Measurements from ENCODE around the gene INSL4. TPM values are rescaled to one million over a fixed set of nuclear protein-coding genes. Genes with fewer than 3 reads are reported as not detected.

INSL4 gene
- polyA plus RNA-seq (2012; ENCODE audit: insufficient read depth, insufficient read length, low read depth): not detected

DNA sequence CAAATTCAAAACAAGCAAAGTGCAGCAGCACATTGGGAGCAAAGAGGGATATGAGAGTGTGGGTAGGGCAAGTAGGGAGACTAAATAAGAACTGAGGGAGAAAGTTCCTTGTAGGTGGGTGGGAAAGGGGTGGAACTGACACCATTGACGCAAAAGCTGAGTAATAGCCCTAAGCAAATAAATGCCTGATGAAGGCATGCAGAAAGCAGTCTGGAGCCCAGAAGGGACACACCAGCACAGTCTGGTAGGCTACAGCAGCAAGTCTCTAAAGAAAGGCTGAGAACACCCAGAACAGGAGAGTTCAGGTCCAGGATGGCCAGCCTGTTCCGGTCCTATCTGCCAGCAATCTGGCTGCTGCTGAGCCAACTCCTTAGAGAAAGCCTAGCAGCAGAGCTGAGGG, at the start of gene INSL4:
INSL4 (plus strand) TSS at position 208 of the 400 bp plus-strand sequence; CDS start at position 313, 105 bp downstream.
- H3K4me3 ChIP-seq (ENCODE audit: low read depth, low read length): no peak within 1 kb of the TSS
- no peak for DNase-seq

DNA sequence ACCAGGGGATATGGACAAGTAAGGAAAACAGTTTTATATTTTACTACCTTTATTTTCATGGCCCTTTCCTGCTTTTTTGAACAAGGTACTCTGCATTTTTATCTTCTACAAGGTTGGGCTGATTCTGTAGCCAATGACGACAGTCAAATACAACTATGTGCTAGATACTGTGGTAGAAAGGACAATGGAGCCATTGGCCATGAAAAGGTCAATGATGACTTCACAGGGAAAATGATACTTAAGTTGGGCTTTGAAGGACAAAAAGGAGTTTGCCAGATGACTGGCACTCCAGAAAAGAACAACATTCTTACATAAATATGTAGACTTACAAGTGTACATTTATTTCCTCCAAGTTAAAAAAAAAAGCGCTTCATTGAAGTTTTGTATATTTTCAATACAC, 46.4 kb upstream of the INSL4 start:
- Histone ChIP-seq H3K4me3 (ENCODE audit: low read depth, low read length) (no peak overlapping the region), H3K36me3 (no peaks in the 10 kb centered on the region), H3K4me1 (no peaks in the 10 kb centered on the region), H3K9me3 (no peaks in the 10 kb centered on the region), H3K27me3 (no peaks in the 10 kb centered on the region)
- TF ChIP-seq, protein P1, sequence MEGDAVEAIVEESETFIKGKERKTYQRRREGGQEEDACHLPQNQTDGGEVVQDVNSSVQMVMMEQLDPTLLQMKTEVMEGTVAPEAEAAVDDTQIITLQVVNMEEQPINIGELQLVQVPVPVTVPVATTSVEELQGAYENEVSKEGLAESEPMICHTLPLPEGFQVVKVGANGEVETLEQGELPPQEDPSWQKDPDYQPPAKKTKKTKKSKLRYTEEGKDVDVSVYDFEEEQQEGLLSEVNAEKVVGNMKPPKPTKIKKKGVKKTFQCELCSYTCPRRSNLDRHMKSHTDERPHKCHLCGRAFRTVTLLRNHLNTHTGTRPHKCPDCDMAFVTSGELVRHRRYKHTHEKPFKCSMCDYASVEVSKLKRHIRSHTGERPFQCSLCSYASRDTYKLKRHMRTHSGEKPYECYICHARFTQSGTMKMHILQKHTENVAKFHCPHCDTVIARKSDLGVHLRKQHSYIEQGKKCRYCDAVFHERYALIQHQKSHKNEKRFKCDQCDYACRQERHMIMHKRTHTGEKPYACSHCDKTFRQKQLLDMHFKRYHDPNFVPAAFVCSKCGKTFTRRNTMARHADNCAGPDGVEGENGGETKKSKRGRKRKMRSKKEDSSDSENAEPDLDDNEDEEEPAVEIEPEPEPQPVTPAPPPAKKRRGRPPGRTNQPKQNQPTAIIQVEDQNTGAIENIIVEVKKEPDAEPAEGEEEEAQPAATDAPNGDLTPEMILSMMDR (IDR thresholded peaks at IDR 0.05; ENCODE audit: low read depth, low read length): no peak
- no peak for DNase-seq

More for the DNA sequence above, at the start of gene INSL4:
- Histone ChIP-seq H3K27me3 (no peaks in the 10 kb centered on the region), H3K36me3 (no peaks in the 10 kb centered on the region), H3K4me1 (no peaks in the 10 kb centered on the region), H3K9me3 (no peaks in the 10 kb centered on the region)
- TF ChIP-seq, protein P1 (IDR thresholded peaks at IDR 0.05; ENCODE audit: low read depth, low read length): no peak

DNA sequence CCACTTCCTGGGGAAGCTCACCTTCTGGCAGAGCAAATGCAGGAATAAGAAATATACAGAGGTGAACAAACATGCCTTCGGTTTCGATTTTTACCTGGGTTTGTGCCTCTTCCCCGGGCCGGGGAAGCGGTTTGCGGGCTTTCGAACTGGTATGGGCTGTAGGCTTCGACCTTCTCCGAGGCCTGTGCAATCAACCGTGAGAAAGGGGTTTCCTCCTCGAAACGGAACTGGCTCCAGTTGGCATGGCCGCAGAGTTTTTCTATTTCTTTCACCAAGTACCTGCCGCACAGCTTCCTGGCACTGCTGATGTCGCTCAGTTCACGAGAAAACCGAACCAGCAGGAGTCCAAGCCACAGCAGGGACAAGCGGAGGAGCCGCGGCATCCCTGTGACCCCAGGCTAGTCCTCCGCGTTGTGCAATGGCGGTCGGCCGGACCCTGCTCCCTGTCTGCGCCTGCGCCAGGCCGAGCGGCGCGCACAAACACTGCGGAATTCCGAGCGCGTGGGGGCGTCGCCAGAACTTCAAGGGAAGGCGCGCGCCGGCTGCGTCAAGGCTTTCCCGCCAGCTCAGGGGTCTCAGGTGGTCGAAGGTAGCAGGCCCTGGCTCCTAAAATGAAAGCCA, 45.9 kb upstream of the INSL4 start, which contains the start of gene INSL6:
INSL6 (minus strand) TSS at position 420 of the 621 bp plus-strand sequence; CDS start at position 383, 37 bp downstream.
- Histone ChIP-seq H3K9me3 (no peaks in the 10 kb centered on the region), H3K36me3 (no peaks in the 10 kb centered on the region), H3K4me3 (ENCODE audit: low read depth, low read length) (no peak within 1 kb of the TSS), H3K27me3 (no peaks in the 10 kb centered on the region), H3K4me1 (no peaks in the 10 kb centered on the region)
- DNase-seq: no peak
- TF ChIP-seq, protein P1 (IDR thresholded peaks at IDR 0.05; ENCODE audit: low read depth, low read length): no peak

DNA sequence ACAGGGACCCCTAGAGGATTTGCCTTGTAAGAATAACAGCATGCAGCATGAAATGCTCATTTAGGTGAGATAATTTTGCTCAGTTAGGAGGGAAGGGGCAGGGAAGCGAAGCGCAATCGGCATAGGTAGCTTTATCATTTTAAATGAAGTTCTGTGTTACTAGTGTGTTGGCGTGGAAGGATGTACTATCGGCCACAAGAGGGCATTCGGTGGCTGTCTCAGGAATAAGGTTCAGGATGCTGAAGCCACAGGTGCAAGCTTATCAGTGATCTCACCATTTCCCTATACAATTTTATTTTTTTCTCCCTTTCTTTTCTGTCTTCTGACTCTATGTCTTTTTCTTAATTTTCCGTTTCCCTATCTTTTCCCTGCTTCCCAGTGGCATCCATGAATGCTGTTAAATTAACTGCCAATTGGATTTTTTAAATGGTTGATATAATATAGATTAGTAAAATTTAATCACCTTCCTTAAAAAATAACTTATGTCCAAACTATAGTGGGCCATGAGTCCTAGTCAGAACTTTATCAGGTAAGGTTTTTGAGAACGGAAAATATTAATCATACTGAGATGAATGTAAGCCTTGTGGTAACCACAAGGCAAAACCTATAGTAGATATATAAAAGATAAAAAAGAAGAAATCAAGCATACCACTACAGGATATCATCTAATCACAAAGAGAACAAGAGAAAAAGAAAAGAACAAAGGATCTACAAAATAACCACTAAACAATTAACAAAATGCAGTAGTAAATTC, 44.6 kb upstream of the INSL4 start:
- Histone ChIP-seq H3K27me3 (no peaks in the 10 kb centered on the region), H3K4me1 (no peaks in the 10 kb centered on the region), H3K36me3 (no peaks in the 10 kb centered on the region), H3K4me3 (ENCODE audit: low read depth, low read length) (no peak overlapping the region), H3K9me3 (no peaks in the 10 kb centered on the region)
- peak; percentile 39 for DNase-seq
- TF ChIP-seq, protein P1 (IDR thresholded peaks at IDR 0.05; ENCODE audit: low read depth, low read length): peak; percentile 82

DNA sequence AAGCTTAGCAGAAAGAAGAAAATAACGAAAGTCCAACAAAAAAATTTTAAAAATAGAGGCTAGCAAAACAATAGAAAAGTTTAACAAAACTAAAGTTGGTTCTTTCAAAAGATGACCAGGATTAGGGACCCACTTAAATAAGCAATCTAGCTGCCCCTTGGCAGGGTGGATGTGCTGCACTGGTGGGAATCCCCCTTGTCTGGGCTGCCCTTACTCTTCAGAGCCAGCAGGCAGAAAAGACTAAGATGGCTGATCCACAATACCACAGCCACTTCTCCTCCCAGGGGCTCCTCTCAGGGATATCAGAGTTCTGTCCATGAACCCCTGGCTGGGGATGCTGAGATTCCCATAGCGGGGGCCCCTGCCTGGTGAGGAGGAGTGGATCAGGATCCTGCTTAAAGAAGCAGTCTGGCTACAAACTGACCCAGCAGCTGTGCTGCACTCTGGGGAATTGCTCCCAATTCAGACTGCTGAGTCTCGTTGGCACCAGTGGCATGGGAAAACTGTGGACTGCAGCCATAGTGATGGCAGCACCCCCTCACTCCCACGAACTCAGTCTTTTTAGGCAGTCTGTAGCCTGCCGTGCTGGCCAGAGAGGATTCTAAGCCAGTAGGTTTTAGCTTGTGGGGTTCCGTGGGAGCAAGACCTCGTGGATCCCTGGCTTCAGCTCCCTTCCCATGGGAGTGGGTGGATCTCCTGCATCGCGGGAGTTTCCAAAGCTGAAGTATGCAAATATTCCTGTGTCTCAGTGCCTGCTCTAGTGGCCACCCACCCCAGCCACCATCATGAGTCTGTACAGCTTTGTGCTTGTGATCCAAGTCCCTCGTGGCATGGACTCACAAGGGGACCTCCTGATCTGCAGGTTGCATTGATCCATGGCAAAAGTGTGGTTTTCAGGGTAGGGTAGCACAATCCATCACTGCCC, 42.9 kb upstream of the INSL4 start:
- H3K4me3 ChIP-seq (ENCODE audit: low read depth, low read length): no peak overlapping the region
- H3K27me3 ChIP-seq: no peaks in the 10 kb centered on the region
- H3K4me1 ChIP-seq: no peaks in the 10 kb centered on the region
- TF ChIP-seq, protein P1 (IDR thresholded peaks at IDR 0.05; ENCODE audit: low read depth, low read length): no peak
- no peaks in the 10 kb centered on the region for H3K9me3 ChIP-seq
- DNase-seq: no peak
- H3K36me3 ChIP-seq: no peaks in the 10 kb centered on the region
